ENCODE measurements around the gene SYNM.

DNA sequence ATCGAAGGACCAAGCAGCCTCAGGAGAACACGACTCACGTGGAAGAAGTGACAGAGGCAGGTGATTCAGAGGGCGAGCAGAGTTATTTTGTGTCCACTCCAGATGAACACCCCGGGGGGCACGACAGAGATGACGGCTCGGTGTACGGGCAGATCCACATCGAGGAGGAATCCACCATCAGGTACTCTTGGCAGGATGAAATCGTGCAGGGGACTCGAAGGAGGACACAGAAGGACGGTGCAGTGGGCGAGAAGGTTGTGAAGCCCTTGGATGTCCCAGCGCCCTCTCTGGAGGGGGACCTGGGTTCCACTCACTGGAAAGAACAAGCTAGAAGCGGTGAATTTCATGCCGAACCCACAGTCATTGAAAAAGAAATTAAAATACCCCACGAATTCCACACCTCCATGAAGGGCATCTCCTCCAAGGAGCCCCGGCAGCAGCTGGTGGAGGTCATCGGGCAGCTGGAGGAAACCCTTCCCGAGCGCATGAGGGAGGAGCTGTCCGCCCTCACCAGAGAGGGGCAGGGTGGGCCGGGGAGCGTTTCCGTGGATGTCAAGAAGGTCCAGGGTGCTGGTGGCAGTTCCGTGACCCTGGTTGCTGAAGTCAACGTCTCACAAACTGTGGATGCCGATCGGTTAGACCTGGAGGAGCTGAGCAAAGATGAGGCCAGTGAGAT is 26.0 kb downstream of the SYNM start:
- TF ChIP-seq CTCF (IDR thresholded peaks at IDR 0.05) (no peak), POLR2AphosphoS5 (IDR thresholded peaks at IDR 0.05) (no peak)
